AG09309 (cell line): ENCODE measurements around the gene BTNL2.
"Not testable (repeated sequence)": the region's sequence is repeated elsewhere in the genome, so short reads cannot be mapped to it uniquely, and the experiment has no call there.

Experiments
- DNase-seq: peaks from one replicate; pipeline ENCODE4 v3.0.0-alpha.2; 2010; ENCODE audit warnings: low read depth
- H3K4me3 ChIP-seq: 2 replicates; pipeline ENCODE4 v1.5.1; 2011; ENCODE audit warnings: mild to moderate bottlenecking, low read depth, low read length, moderate library complexity; ENCODE audit not compliant: control insufficient read depth
- TF ChIP-seq, protein P1 (sequence below): IDR thresholded peaks from 2 replicates; pipeline ENCODE4 v1.5.1; 2011; ENCODE audit warnings: mild to moderate bottlenecking, low read depth, low read length, inconsistent platforms; ENCODE audit not compliant: insufficient read depth, control insufficient read depth; ENCODE audit errors: missing control alignments

Gene BTNL2

DNA sequence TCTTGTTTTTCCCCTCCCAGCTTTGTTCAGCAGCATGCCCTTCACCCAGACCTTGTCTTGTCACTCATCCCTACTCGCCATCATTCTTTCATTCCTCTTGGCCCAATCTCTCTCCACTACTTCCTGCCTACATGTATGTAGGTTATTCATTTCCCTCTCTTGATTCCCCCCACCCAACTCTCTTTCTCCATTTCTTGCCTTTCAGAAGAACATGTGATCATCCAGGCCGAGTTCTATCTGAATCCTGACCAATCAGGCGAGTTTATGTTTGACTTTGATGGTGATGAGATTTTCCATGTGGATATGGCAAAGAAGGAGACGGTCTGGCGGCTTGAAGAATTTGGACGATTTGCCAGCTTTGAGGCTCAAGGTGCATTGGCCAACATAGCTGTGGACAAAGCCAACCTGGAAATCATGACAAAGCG, 35.3 kb upstream of the BTNL2 start:
- DNase-seq, result no peak
- no peak overlapping the region for H3K4me3 ChIP-seq
- TF ChIP-seq, protein P1, sequence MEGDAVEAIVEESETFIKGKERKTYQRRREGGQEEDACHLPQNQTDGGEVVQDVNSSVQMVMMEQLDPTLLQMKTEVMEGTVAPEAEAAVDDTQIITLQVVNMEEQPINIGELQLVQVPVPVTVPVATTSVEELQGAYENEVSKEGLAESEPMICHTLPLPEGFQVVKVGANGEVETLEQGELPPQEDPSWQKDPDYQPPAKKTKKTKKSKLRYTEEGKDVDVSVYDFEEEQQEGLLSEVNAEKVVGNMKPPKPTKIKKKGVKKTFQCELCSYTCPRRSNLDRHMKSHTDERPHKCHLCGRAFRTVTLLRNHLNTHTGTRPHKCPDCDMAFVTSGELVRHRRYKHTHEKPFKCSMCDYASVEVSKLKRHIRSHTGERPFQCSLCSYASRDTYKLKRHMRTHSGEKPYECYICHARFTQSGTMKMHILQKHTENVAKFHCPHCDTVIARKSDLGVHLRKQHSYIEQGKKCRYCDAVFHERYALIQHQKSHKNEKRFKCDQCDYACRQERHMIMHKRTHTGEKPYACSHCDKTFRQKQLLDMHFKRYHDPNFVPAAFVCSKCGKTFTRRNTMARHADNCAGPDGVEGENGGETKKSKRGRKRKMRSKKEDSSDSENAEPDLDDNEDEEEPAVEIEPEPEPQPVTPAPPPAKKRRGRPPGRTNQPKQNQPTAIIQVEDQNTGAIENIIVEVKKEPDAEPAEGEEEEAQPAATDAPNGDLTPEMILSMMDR, result no peak

GRCh38 chr6:32439602-32440214, 32.7 kb upstream of the BTNL2 start, which contains the start of gene HLA-DRA:
TSS of gene HLA-DRA (plus strand) at chr6:32439887. CDS start at chr6:32439951, 64 bp downstream.
- TF ChIP-seq, protein P1, result no peak
- no peak for DNase-seq
- H3K4me3 ChIP-seq, result no peak within 1 kb of the TSS

GRCh38 chr6:32439139-32439538, 32.2 kb upstream of the BTNL2 start:
- no peak overlapping the region for H3K4me3 ChIP-seq
- DNase-seq, result no peak
- TF ChIP-seq, protein P1, result no peak

DNA sequence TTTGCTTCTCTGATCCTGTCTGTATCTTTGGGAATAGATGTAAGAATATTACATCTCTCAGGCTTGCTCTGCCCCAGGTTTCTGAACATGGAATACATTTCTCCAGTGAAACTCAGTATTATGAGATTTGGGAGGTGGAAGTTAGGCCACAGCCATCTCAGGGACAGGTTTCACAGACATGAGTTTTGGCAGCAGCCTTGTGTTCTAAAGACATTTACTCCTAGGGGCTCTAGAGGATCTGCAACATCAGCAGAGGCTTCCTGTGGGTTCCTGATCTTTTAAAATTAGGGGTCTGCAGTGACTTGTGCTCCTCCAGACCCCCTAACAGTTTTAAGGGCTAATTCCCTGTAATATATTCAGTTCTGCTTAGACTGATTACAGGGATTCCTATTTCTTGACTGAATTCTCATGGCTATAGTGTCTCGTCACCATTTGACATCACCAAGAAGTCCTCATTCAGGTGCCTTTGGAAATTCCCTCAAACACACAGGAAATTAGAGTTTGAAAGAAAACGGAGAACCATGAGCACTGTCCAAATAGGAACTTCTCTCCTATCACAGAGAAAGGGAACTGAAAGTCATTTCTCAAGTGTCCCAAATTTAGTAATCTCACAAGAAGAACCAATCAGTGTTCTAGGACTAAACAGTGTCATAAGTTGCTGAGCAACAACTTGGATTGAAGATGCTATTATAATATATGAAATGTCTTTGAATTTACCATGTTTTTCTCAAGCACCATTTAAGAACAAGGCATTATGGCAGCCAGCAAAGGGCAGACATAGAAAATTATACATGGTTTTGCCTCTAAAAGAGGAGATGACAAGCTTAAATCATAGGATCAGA, 30.2 kb upstream of the BTNL2 start:
- TF ChIP-seq, protein P1, result no peak
- no peak for DNase-seq
- no peak overlapping the region for H3K4me3 ChIP-seq

DNA sequence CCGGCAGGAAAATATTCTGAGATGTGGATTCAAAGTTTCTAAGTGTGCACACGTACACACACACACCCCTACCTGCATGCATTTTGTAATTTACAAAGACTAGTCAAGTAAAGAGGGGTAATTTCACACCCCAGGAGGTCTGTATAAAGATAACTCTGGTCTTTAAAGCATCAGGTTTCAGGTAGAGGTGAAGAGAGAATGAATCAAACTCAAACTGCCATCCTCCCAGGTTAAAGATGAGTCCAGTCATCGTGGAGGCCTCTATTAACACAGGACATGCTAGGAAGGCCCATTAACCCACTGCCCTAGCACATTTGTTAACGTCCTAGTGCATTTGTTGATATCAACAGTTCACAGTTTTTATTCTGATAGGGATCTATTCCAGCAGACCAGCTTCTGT, 29.2 kb upstream of the BTNL2 start:
- no peak for DNase-seq
- H3K4me3 ChIP-seq, result no peak overlapping the region
- TF ChIP-seq, protein P1, result no peak

DNA sequence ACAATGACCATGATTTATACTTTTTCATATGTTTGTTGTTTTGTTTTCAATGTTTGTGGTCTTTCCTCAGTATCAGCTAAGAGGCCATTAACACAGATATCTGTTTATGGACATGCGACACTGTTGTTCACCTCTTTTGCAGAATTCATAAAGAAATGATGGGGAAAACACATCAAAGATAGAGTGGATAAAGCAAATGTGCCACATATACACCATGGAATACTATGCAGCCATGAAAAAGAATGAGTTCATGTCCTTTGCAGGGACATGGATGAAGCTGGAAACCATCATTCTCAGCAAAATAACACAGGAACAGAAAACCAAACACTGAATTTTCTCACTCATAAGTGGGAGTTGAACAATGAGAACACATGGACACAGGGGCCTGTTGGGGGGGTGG, 27.0 kb upstream of the BTNL2 start:
- not testable (repeated sequence) for H3K4me3 ChIP-seq, DNase-seq

GRCh38 chr6:32432050-32432450, 25.1 kb upstream of the BTNL2 start:
- DNase-seq, result no peak
- no peak overlapping the region for H3K4me3 ChIP-seq
- TF ChIP-seq, protein P1, result peak; percentile 16
